Suppressor macrophage treated with lipopolysaccharide for 4 hours (primary cell): ENCODE measurements around the gene YPEL4.

Source experiments
- DNase-seq: peaks from one replicate; pipeline ENCODE4 v3.0.0-alpha.2; 2020

YPEL4 gene

GRCh38 chr11:57648801-57649735, 644 bp downstream of the YPEL4 start:
- DNase-seq: peak; percentile 68

GRCh38 chr11:57647960-57648800, 1.5 kb downstream of the YPEL4 start:
- DNase-seq: peak; percentile 65

GRCh38 chr11:57647372-57647771, 2.3 kb downstream of the YPEL4 start:
- DNase-seq: no peak

GRCh38 chr11:57646799-57647303, 2.9 kb downstream of the YPEL4 start:
- DNase-seq: no peak

- peak; percentile 75 for DNase-seq
Measured at GRCh38 chr11:57646194-57646798, 3.4 kb downstream of the YPEL4 start.

GRCh38 chr11:57645689-57646085, 4.0 kb downstream of the YPEL4 start:
- no peak for DNase-seq

GRCh38 chr11:57644748-57645688, 4.7 kb downstream of the YPEL4 start:
- DNase-seq: peak; percentile 87

GRCh38 chr11:57643802-57644201, 5.9 kb downstream of the YPEL4 start:
- no peak for DNase-seq

GRCh38 chr11:57641011-57641807, 8.5 kb downstream of the YPEL4 start:
- peak; percentile 70 for DNase-seq

- no peak for DNase-seq
Measured at GRCh38 chr11:57640068-57640800, 9.5 kb downstream of the YPEL4 start.

GRCh38 chr11:57639321-57640067, 10.2 kb downstream of the YPEL4 start:
- no peak for DNase-seq

- DNase-seq: no peak
Measured at GRCh38 chr11:57638811-57639320, 10.8 kb downstream of the YPEL4 start.

- DNase-seq: no peak
Measured at GRCh38 chr11:57638005-57638781, 11.5 kb downstream of the YPEL4 start.

- no peak for DNase-seq
Measured at GRCh38 chr11:57637626-57638004, 12.1 kb downstream of the YPEL4 start.

- DNase-seq: no peak
Measured at GRCh38 chr11:57635246-57635645, 14.5 kb downstream of the YPEL4 start.

- no peak for DNase-seq
Measured at GRCh38 chr11:57634311-57634710, 15.4 kb downstream of the YPEL4 start.

GRCh38 chr11:57633394-57634070, 16.2 kb downstream of the YPEL4 start:
- no peak for DNase-seq

GRCh38 chr11:57632116-57632515, 17.6 kb downstream of the YPEL4 start:
- DNase-seq: no peak
